Uterus (tissue), 2 donors: ENCODE data around the gene GKN2.

ENCODE experiments used
- CTCF ChIP-seq, 4 experiments: fragments of 200-600 bp in 2 of 4; fragments of 450-650 bp in 2 of 4; sonication (generic) in 2 of 4; IDR thresholded peaks; one replicate each; pipeline ENCODE4 v1.5.1; 2016 to 2019; ENCODE audit warnings: antibody characterized with exemption in 4 of 4, mild to moderate bottlenecking in 2 of 4, moderate library complexity in 1 of 4
- POLR2A ChIP-seq, 2 donors: fragments of 450-650 bp; IDR thresholded peaks; one replicate each; pipeline ENCODE4 v1.6.1; 2016; ENCODE audit warnings: antibody characterized with exemption in 2 of 2, mild to moderate bottlenecking in 1 of 2, moderate library complexity in 1 of 2

- TF ChIP-seq CTCF (IDR thresholded peaks at IDR 0.05) (no peak), POLR2A (IDR thresholded peaks at IDR 0.05) (no peak)
These were observed 28.3 kb upstream of the GKN2 start for GRCh38 chr2:68980956-68981355.
